GM12864 (cell line): ENCODE results near the gene HADH.

Experiments used
- DNase-seq: peaks from one replicate; pipeline ENCODE4 v3.0.0-alpha.2; 2011; ENCODE audit warnings: low read depth
- H3K4me3 ChIP-seq: 2 replicates; pipeline ENCODE4 v1.5.1; 2011; ENCODE audit warnings: mild to moderate bottlenecking, low read depth, low read length, control low read depth
- CTCF ChIP-seq: IDR thresholded peaks from 2 replicates; pipeline ENCODE4 v1.5.1; 2011; ENCODE audit warnings: low read depth, mild to moderate bottlenecking, moderate library complexity, low read length, control low read depth, inconsistent platforms; ENCODE audit errors: missing control alignments

HADH gene

GRCh38 chr4:108042927-108043326 lies 53.2 kb downstream of the HADH start:
- H3K4me3 ChIP-seq: no peak overlapping the region
- TF ChIP-seq CTCF: no peak
- DNase-seq: no peak

GRCh38 chr4:108043526-108043925 lies 53.8 kb downstream of the HADH start:
- no peak overlapping the region for H3K4me3 ChIP-seq
- TF ChIP-seq CTCF: no peak
- DNase-seq: no peak

- no peak for TF ChIP-seq CTCF
- DNase-seq: no peak
- H3K4me3 ChIP-seq: no peak overlapping the region
Observed at GRCh38 chr4:108044951-108045686, 55.4 kb downstream of the HADH start.

- no peak overlapping the region for H3K4me3 ChIP-seq
- no peak for DNase-seq
- no peak for TF ChIP-seq CTCF
Observed at GRCh38 chr4:108045687-108046024, 56.0 kb downstream of the HADH start.

- DNase-seq: no peak
- TF ChIP-seq CTCF: no peak
- H3K4me3 ChIP-seq: no peak overlapping the region
Observed at GRCh38 chr4:108047199-108047598, 57.5 kb downstream of the HADH start.

- no peak for TF ChIP-seq CTCF
- H3K4me3 ChIP-seq: no peak overlapping the region
- no peak for DNase-seq
Observed at GRCh38 chr4:108048157-108048556, 58.5 kb downstream of the HADH start.

- no peak for DNase-seq
- TF ChIP-seq CTCF: no peak
- H3K4me3 ChIP-seq: no peak overlapping the region; the same call in 1 of the 2 replicates
Observed at GRCh38 chr4:108048997-108049396, 59.3 kb downstream of the HADH start.
